ENCODE results near the gene NDUFAF8. TPM values are rescaled to one million over a fixed set of nuclear protein-coding genes. Genes with fewer than 3 reads are reported as not detected.

Gene NDUFAF8
- total and polyA plus RNA-seq, 3 donors from 2014 or later = 61.1 to 63.4 (median 62.5) TPM

DNA sequence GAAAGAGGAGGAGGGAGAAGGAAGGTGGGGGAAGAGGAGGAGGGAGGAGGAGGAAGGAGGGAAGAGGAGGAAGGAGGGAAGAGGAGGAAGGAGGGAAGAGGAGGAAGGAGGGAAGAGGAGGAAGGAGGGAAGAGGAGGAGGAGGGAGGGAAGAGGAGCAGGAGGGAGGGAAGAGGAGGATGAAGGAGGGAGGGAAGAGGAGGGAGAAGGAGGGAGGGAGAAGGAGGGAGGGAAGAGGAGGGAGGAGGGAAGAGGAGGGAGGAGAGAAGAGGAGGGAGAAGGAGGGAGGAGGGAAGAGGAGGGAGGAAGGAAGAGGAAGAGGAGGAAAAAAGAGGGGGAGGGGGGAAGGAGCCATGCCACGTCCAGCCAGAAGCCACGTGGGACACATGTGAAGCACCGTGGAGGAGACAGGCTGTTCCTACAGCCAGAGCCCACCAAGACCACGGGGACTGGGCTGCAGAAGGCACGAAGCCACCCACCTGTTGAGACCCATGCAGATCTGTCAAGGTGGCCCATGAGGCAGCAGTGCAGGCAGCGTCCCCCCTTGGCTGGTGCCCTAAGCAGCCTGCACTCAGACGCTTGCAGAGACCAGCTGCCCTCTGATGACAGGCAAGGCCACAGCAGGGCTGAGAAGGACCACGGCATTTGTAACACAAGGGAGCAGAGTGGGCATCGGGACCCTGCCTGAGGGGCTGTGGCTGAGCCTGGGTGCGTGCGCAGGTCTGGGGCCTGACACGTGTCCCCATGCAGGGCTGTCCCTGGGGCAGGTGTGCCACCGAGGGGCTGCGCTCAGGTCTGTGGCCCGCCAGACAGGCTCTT lies 10.3 kb downstream of the NDUFAF8 start:
- H3K4me3 ChIP-seq = no peak overlapping the region
- no peaks in the 10 kb centered on the region for H3K36me3 ChIP-seq (ENCODE audit: low read depth, missing control alignments)
- TF ChIP-seq POLR2A (IDR thresholded peaks at IDR 0.05) = no peak
- TF ChIP-seq, protein P1, sequence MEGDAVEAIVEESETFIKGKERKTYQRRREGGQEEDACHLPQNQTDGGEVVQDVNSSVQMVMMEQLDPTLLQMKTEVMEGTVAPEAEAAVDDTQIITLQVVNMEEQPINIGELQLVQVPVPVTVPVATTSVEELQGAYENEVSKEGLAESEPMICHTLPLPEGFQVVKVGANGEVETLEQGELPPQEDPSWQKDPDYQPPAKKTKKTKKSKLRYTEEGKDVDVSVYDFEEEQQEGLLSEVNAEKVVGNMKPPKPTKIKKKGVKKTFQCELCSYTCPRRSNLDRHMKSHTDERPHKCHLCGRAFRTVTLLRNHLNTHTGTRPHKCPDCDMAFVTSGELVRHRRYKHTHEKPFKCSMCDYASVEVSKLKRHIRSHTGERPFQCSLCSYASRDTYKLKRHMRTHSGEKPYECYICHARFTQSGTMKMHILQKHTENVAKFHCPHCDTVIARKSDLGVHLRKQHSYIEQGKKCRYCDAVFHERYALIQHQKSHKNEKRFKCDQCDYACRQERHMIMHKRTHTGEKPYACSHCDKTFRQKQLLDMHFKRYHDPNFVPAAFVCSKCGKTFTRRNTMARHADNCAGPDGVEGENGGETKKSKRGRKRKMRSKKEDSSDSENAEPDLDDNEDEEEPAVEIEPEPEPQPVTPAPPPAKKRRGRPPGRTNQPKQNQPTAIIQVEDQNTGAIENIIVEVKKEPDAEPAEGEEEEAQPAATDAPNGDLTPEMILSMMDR (IDR thresholded peaks at IDR 0.05) = no peak
- WGBS, 2 donors = 90 to 95% methylated on average over 10 to 15 of the region's 15 CpGs
- no peak overlapping the region for H3K27ac ChIP-seq
- H3K9me3 ChIP-seq = no peaks in the 10 kb centered on the region
- H3K27me3 ChIP-seq = no peaks in the 10 kb centered on the region
- no peak for DNase-seq
- H3K4me1 ChIP-seq = no peaks in the 10 kb centered on the region
- intact Hi-C loops (cut with DNase I; ENCODE audit: low total_unique reads) = loop anchor here (5.0 to 10.0 kb wide), 2 partner anchors 85 to 233 kb away; no protein-coding TSS in a partner anchor

DNA sequence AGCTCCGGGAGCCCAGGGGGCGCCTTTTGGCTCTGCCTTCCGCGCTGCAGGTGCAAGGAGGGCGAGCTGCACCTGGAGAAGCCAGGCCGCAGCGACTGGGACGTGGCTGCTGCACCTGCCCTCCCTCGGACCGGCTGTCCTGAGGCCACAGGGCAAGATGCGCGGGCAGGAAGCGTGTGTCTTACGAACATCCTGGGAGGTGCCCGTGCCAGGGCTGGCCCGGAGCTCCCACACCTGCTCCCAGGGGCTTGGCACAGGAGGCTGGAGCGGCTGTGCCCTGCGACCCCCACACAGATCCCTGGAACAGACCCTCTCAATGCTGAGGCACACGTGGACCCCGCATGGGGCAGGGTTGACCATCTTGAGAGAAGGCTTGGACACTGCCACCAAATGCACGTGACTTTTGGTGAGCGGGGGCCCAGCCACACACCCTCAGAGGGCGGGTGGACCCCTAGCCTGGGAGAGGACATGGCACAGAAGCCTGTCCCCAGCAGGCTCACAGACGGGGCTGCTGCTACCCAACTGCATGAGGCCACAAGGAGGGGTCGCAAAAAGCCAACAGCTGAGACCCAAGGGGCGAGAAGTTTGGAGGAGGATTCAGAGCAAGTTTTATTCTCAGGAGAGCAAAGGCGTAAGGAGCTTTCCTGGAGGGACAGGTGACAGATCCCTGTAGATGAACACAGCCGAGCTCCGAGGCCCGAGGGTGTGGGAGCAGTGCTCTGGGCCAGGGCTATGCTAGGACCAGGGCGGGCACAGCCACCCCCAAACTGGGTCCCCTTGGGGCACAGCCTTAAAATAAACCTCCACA lies 11.4 kb downstream of the NDUFAF8 start:
- peaks cover 10% of the 10 kb centered on the region for H3K4me1 ChIP-seq
- H3K36me3 ChIP-seq (ENCODE audit: low read depth, missing control alignments) = no peaks in the 10 kb centered on the region
- no peak overlapping the region for H3K27ac ChIP-seq
- DNase-seq = no peak
- WGBS, 2 donors = 87 to 95% methylated on average over 26 to 31 of the region's 31 CpGs
- TF ChIP-seq, protein P1 (IDR thresholded peaks at IDR 0.05) = no peak
- no peak for TF ChIP-seq POLR2A (IDR thresholded peaks at IDR 0.05)
- no peaks in the 10 kb centered on the region for H3K9me3 ChIP-seq
- intact Hi-C loops (cut with DNase I; ENCODE audit: low total_unique reads) = loop anchor here (5.0 to 10.0 kb wide), 2 partner anchors 84 to 232 kb away; no protein-coding TSS in a partner anchor
- H3K4me3 ChIP-seq = no peak overlapping the region
- no peaks in the 10 kb centered on the region for H3K27me3 ChIP-seq

DNA sequence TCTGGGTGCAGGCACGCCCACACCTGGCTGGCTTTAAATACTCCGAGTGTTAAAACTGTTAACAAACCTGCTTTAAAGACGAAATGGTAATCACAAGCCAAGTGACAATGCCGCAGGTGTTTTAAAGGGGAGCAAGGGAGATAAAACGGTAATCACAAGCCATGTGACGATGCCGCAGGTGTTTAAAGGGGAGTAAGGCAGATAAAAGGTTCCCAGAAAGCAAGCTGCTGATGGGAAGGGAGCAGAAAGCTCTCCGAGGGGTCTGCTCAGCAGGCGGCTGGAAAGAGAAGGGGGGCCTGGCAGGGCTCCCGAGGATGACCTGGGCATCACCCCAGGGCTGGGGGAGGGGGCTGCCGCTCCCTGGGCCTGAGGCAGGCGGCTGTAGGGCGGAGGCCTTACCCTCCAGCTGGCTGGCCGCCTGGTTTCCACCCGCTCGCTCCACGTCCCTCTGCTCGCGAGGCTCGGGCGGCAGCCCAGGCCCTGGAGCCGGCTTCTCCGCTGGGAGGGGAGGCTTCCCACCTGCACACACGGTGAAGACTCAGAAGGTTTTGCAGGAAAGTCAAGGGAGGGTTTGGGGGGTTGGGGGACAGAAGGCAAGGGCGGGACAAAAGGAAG lies 12.1 kb downstream of the NDUFAF8 start:
- intact Hi-C loops (cut with DNase I; ENCODE audit: low total_unique reads) = loop anchor here (5.0 to 10.0 kb wide), 2 partner anchors 84 to 231 kb away; no protein-coding TSS in a partner anchor
- Histone ChIP-seq H3K36me3 (ENCODE audit: low read depth, missing control alignments) (no peaks in the 10 kb centered on the region), H3K27ac (no peak overlapping the region), H3K9me3 (no peaks in the 10 kb centered on the region), H3K27me3 (no peaks in the 10 kb centered on the region), H3K4me3 (no peak overlapping the region), H3K4me1 (peaks cover 12% of the 10 kb centered on the region)
- WGBS, 2 donors = 86 to 90% methylated on average over 25 of the region's 25 CpGs
- no peak for DNase-seq
- TF ChIP-seq, protein P1 (IDR thresholded peaks at IDR 0.05) = no peak
- no peak for TF ChIP-seq POLR2A (IDR thresholded peaks at IDR 0.05)

DNA sequence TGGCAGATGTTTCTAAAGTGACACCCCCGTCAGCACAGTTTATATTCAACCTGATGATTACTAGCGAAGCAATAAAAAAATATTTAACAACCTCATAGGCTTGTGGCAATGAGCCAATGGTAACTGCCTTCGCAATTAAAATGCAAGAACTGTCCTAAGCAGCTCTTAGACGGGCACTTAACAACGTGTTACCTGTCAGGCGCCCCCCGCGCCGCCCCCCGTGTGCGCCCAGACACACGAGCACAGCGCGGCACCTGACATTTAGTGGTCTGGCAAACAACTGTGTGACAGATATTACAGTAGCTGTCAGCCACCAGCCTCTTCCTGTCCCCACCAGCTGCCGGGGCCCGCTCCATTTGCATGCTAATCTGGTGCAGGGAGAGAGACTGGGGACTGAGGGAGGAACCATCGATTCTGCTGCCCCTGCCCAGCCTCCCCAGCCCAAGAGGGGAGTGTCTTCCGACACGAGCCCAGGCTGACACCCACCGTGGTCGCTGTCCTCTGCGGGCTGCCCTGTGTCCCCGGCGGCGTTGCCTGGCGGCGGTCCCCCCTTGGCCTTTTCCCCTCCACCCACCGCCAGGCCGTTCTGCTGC lies 12.7 kb downstream of the NDUFAF8 start:
- Histone ChIP-seq H3K27me3 (no peaks in the 10 kb centered on the region), H3K4me1 (peaks cover 12% of the 10 kb centered on the region), H3K27ac (no peak overlapping the region), H3K36me3 (ENCODE audit: low read depth, missing control alignments) (no peaks in the 10 kb centered on the region), H3K9me3 (no peaks in the 10 kb centered on the region), H3K4me3 (no peak overlapping the region)
- intact Hi-C loops (cut with DNase I; ENCODE audit: low total_unique reads) = loop anchor here (5.0 to 10.0 kb wide), 2 partner anchors 83 to 230 kb away; no protein-coding TSS in a partner anchor
- TF ChIP-seq, protein P1 (IDR thresholded peaks at IDR 0.05) = no peak
- no peak for TF ChIP-seq POLR2A (IDR thresholded peaks at IDR 0.05)
- DNase-seq = no peak
- 90 to 92% methylated on average over 18 to 29 of the region's 29 CpGs for WGBS, 2 donors
